ENCODE results near the gene C2orf69. TPM values are rescaled to one million over a fixed set of nuclear protein-coding genes. Genes with fewer than 3 reads are reported as not detected.
"Not testable (repeated sequence)": the region's sequence is repeated elsewhere in the genome, so short reads cannot be mapped to it uniquely, and the experiment has no call there.

C2orf69 gene
- total RNA-seq, 1 experiment from 2014 or later, result 16.4 TPM

DNA sequence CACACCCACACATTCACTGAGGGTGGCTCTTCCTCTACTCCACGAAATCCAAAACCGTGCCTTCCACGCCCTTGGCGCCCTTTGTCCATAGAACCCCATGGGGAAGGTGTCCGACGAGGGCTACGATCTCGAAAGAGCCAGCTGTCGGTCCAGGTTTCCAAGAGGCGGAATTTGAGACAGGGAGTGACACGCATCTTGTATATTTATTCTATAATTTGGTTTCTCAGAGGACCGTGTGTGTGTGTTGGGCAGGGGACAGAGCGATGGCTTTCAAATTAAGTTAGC is 726 bp downstream of the C2orf69 start:
- H3K36me3 ChIP-seq (ENCODE audit: insufficient read depth, low read length, poor library complexity, severe bottlenecking), result peaks cover 12% of the 10 kb centered on the region
- peak overlapping the region; percentile 90 for H3K4me3 ChIP-seq (ENCODE audit: low read depth, low read length, poor library complexity, severe bottlenecking)
- intact Hi-C loops (cut with micrococcal nuclease; ENCODE audit: unreplicated experiment), result no loop called here
- peaks cover 2% of the 10 kb centered on the region for H3K9me3 ChIP-seq (ENCODE audit: low read depth, low read length, poor library complexity, severe bottlenecking)
- no peaks in the 10 kb centered on the region for H3K27me3 ChIP-seq (replicated peaks; ENCODE audit: insufficient read depth, low read depth, low read length, poor library complexity)
- peak overlapping the region; percentile 98 for H3K27ac ChIP-seq (ENCODE audit: low read depth, low read length, poor library complexity, severe bottlenecking)
- DNase-seq (ENCODE audit: low spot score), result no peak
- BruUV-seq (replicated peaks), result no TSS peak
- CTCF ChIA-PET, result no interaction called here
- POLR2A ChIA-PET (ENCODE audit: low non-redundant PET), result no interaction called here
- TF ChIP-seq, protein P1, sequence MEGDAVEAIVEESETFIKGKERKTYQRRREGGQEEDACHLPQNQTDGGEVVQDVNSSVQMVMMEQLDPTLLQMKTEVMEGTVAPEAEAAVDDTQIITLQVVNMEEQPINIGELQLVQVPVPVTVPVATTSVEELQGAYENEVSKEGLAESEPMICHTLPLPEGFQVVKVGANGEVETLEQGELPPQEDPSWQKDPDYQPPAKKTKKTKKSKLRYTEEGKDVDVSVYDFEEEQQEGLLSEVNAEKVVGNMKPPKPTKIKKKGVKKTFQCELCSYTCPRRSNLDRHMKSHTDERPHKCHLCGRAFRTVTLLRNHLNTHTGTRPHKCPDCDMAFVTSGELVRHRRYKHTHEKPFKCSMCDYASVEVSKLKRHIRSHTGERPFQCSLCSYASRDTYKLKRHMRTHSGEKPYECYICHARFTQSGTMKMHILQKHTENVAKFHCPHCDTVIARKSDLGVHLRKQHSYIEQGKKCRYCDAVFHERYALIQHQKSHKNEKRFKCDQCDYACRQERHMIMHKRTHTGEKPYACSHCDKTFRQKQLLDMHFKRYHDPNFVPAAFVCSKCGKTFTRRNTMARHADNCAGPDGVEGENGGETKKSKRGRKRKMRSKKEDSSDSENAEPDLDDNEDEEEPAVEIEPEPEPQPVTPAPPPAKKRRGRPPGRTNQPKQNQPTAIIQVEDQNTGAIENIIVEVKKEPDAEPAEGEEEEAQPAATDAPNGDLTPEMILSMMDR (conservative IDR thresholded peaks at IDR 0.05; ENCODE audit: low read depth, low read length), result no peak
- TF ChIP-seq EZH2 (IDR thresholded peaks at IDR 0.05; ENCODE audit: borderline replicate concordance, low read depth, low read length, poor library complexity, severe bottlenecking), result no peak
- H3K4me1 ChIP-seq (ENCODE audit: insufficient read depth, low read length, poor library complexity, severe bottlenecking), result peaks cover 6% of the 10 kb centered on the region

DNA sequence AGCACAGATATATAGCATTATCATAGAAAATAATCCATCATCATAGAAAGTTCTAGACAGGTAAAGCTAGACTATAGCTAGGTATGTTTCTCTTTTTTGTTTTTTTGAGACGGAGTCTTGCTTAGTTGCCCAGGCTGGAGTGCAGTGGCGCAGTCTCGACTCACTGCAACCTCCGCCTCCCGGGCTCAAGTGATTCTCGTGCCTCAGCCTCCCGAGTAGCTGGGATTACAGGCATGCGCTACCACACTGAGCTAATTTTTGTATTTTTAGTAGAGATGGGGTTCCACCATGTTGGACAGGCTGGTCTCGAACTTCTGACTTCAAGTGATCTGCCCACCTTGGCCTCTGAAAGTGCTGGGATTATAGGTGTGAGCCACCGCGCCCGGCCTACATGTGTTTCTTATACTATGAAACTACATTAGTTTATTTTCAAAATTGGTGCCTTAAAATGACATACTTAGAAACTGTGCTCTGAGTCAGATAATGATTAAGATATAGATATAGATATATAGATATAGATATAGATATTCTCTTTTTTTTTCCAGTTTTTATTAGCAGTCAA is 1.5 kb downstream of the C2orf69 start:
- H3K4me1 ChIP-seq (ENCODE audit: insufficient read depth, low read length, poor library complexity, severe bottlenecking); H3K27ac ChIP-seq (ENCODE audit: low read depth, low read length, poor library complexity, severe bottlenecking); intact Hi-C loops (cut with micrococcal nuclease; ENCODE audit: unreplicated experiment); H3K27me3 ChIP-seq (replicated peaks; ENCODE audit: insufficient read depth, low read depth, low read length, poor library complexity); H3K9me3 ChIP-seq (ENCODE audit: low read depth, low read length, poor library complexity, severe bottlenecking); DNase-seq (ENCODE audit: low spot score); POLR2A ChIA-PET (ENCODE audit: low non-redundant PET); BruUV-seq (replicated peaks): not testable (repeated sequence)
- Histone ChIP-seq H3K4me3 (ENCODE audit: low read depth, low read length, poor library complexity, severe bottlenecking) (peak overlapping the region; percentile 90), H3K36me3 (ENCODE audit: insufficient read depth, low read length, poor library complexity, severe bottlenecking) (peaks cover 18% of the 10 kb centered on the region)
- CTCF ChIA-PET, result interaction anchor here (0.6 kb wide), 1 partner anchor 248 kb away, joined by 3 read pairs; no protein-coding TSS in a partner anchor

DNA sequence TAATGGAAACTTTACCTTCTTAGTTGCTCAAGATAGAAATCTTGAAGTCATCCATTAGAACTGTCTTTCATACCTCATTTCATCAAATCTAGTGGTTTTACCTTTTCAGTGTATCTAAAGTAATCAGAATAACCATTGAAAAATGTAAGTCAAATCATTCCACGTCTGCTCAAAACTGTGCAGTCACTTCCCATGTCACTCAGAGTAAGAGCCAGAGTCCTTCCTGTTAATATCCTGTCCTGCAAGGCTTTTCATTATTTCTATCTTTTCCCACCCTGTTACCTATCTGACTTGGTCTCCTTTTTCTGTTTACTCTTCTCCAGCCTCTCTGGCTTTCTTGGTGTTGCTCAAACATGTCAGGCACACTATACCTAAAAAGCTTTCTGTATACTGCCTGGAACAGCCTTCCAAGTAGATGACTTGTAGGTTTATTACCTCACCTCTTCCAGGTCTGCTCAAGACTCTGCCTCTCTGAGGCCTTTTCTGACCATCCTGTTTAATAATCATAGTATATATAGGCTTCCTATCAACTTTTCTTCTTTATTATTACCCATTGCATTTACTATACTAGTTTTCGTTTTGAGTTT is 3.4 kb downstream of the C2orf69 start:
- no peak for DNase-seq (ENCODE audit: low spot score)
- Histone ChIP-seq H3K36me3 (ENCODE audit: insufficient read depth, low read length, poor library complexity, severe bottlenecking) (peaks cover 35% of the 10 kb centered on the region), H3K27ac (ENCODE audit: low read depth, low read length, poor library complexity, severe bottlenecking) (no peak overlapping the region), H3K9me3 (ENCODE audit: low read depth, low read length, poor library complexity, severe bottlenecking) (peaks cover 8% of the 10 kb centered on the region), H3K4me3 (ENCODE audit: low read depth, low read length, poor library complexity, severe bottlenecking) (no peak overlapping the region), H3K27me3 (replicated peaks; ENCODE audit: insufficient read depth, low read depth, low read length, poor library complexity) (no peaks in the 10 kb centered on the region), H3K4me1 (ENCODE audit: insufficient read depth, low read length, poor library complexity, severe bottlenecking) (peaks cover 6% of the 10 kb centered on the region)
- ChIA-PET POLR2A (ENCODE audit: low non-redundant PET) (no interaction called here), CTCF (no interaction called here)
- intact Hi-C loops (cut with micrococcal nuclease; ENCODE audit: unreplicated experiment), result no loop called here
- BruUV-seq (replicated peaks), result no TSS peak
- no peak for TF ChIP-seq EZH2 (IDR thresholded peaks at IDR 0.05; ENCODE audit: borderline replicate concordance, low read depth, low read length, poor library complexity, severe bottlenecking)
- TF ChIP-seq, protein P1 (conservative IDR thresholded peaks at IDR 0.05; ENCODE audit: low read depth, low read length), result no peak

DNA sequence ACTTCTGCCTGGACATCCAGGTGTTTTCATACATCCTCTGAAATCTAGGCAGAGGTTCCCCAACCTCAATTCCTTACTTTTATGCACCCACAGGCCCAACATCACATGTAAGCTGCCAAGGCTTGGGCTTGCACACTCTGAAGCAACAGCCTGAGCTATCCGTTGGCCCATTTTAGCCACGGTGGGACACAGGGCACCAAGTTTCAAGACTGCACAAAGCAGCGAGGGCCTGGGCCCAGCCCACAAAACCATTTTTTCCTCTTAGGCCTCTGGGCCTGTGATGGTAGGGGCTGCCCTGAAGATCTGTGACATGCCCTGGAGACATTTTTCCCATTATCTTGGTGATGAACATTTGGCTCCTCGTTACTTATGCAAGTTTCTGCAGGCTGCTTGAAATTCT is 5.9 kb downstream of the C2orf69 start:
- H3K9me3 ChIP-seq (ENCODE audit: low read depth, low read length, poor library complexity, severe bottlenecking), result peaks cover 8% of the 10 kb centered on the region
- ChIA-PET POLR2A (ENCODE audit: low non-redundant PET) (no interaction called here), CTCF (interaction anchor here (0.6 kb wide), 1 partner anchor 321 kb away, joined by 3 read pairs; no protein-coding TSS in a partner anchor)
- no peak overlapping the region for H3K27ac ChIP-seq (ENCODE audit: low read depth, low read length, poor library complexity, severe bottlenecking)
- intact Hi-C loops (cut with micrococcal nuclease; ENCODE audit: unreplicated experiment), result no loop called here
- peaks cover 6% of the 10 kb centered on the region for H3K4me1 ChIP-seq (ENCODE audit: insufficient read depth, low read length, poor library complexity, severe bottlenecking)
- no peaks in the 10 kb centered on the region for H3K27me3 ChIP-seq (replicated peaks; ENCODE audit: insufficient read depth, low read depth, low read length, poor library complexity)
- H3K4me3 ChIP-seq (ENCODE audit: low read depth, low read length, poor library complexity, severe bottlenecking), result no peak overlapping the region
- peaks cover 42% of the 10 kb centered on the region for H3K36me3 ChIP-seq (ENCODE audit: insufficient read depth, low read length, poor library complexity, severe bottlenecking)
- no peak for DNase-seq (ENCODE audit: low spot score)
- BruUV-seq (replicated peaks), result no TSS peak
- TF ChIP-seq EZH2 (IDR thresholded peaks at IDR 0.05; ENCODE audit: borderline replicate concordance, low read depth, low read length, poor library complexity, severe bottlenecking), result no peak
- TF ChIP-seq, protein P1 (conservative IDR thresholded peaks at IDR 0.05; ENCODE audit: low read depth, low read length), result no peak
